IMR-90 (cell line): Measurements from ENCODE around the gene SCGB1D1.
"Not testable (repeated sequence)": the region's sequence is repeated elsewhere in the genome, so short reads cannot be mapped to it uniquely, and the experiment has no call there.

Source experiments
- CEBPB ChIP-seq: IDR thresholded peaks from 2 replicates; pipeline ENCODE4 v1.6.1; 2012; ENCODE audit warnings: low read depth, low read length, improper control_type of control experiment
- CHD1 ChIP-seq: IDR thresholded peaks from 2 replicates; pipeline ENCODE4 v1.6.1; 2012; ENCODE audit warnings: low read depth, low read length, improper control_type of control experiment
- CTCF ChIP-seq: conservative IDR thresholded peaks from 2 replicates; pipeline ENCODE4 v1.5.1; 2012; ENCODE audit warnings: mild to moderate bottlenecking, low read depth, low read length, improper control_type of control experiment
- MAFK ChIP-seq: IDR thresholded peaks from 2 replicates; pipeline ENCODE4 v1.6.1; 2012; ENCODE audit warnings: low read depth, low read length, improper control_type of control experiment
- NFE2L2 ChIP-seq: fragments of 150-350 bp; IDR thresholded peaks from 2 replicates; pipeline ENCODE4 v1.6.1; 2016; ENCODE audit warnings: low read depth, mild to moderate bottlenecking, low read length
- POLR2A ChIP-seq: IDR thresholded peaks from 2 replicates; pipeline ENCODE4 v1.6.1; 2012; ENCODE audit warnings: mild to moderate bottlenecking, low read depth, low read length
- RAD21 ChIP-seq: IDR thresholded peaks from 2 replicates; pipeline ENCODE4 v1.6.1; 2012; ENCODE audit warnings: low read length, improper control_type of control experiment

GRCh38 chr11:62206276-62207066, 16.5 kb downstream of the SCGB1D1 start:
- not testable (repeated sequence) for TF ChIP-seq CTCF, RAD21, CHD1, POLR2A, NFE2L2, MAFK, CEBPB
